ENCODE measurements around the gene SEPTIN1.

The SEPTIN1 gene

GRCh38 chr16:30382111-30382881 is at the start of gene SEPTIN1:
Gene SEPTIN1 (minus strand): TSS chr16:30382561. CDS start chr16:30382542, 19 bp downstream.
- H3K9ac ChIP-seq (ENCODE audit: low read length): peak within 1 kb of the TSS; percentile 94
- H3K36me3 ChIP-seq (ENCODE audit: insufficient read depth, low read length): peaks cover 14% of the 10 kb centered on the region; the same call in 1 of the 2 replicates
- H3K9me3 ChIP-seq (ENCODE audit: low read length): no peaks in the 10 kb centered on the region
- peak within 1 kb of the TSS; percentile 91 for H3K27ac ChIP-seq (ENCODE audit: low read depth, low read length, poor library complexity, severe bottlenecking)
- no peaks in the 10 kb centered on the region for H4K20me1 ChIP-seq (ENCODE audit: insufficient read depth, low read length)
- no peaks in the 10 kb centered on the region for H3K27me3 ChIP-seq (ENCODE audit: insufficient read depth, low read length)
- peaks cover 11% of the 10 kb centered on the region; the same call in 1 of the 2 replicates for H3F3A ChIP-seq (ENCODE audit: insufficient read depth, low read length)
- H2AFZ ChIP-seq (ENCODE audit: low read length): no peak within 1 kb of the TSS
- TF ChIP-seq EZH2 (IDR thresholded peaks at IDR 0.05; ENCODE audit: borderline replicate concordance, low read length) (no peak), CTCF (IDR thresholded peaks at IDR 0.05; ENCODE audit: low read length) (no peak)
- H3K79me2 ChIP-seq (ENCODE audit: insufficient read depth, low read length): peaks cover 8% of the 10 kb centered on the region; the same call in 1 of the 2 replicates
- peaks cover 59% of the 10 kb centered on the region for H3K4me1 ChIP-seq (ENCODE audit: insufficient read depth, low read length, severe bottlenecking)
- H3K4me2 ChIP-seq (ENCODE audit: low read length): peak within 1 kb of the TSS; percentile 95
- no peaks in the 10 kb centered on the region for H3K9me2 ChIP-seq (ENCODE audit: low read depth, low read length)
- peak within 1 kb of the TSS; percentile 92 for H3K4me3 ChIP-seq (ENCODE audit: low read depth, low read length, poor library complexity, severe bottlenecking)

- Histone ChIP-seq H3K9ac (ENCODE audit: low read length) (peak overlapping the region; percentile 17), H3K36me3 (ENCODE audit: insufficient read depth, low read length) (peaks cover 26% of the 10 kb centered on the region), H3K4me2 (ENCODE audit: low read length) (peak overlapping the region; percentile 48), H4K20me1 (ENCODE audit: insufficient read depth, low read length) (no peaks in the 10 kb centered on the region), H3K9me3 (ENCODE audit: low read length) (no peaks in the 10 kb centered on the region), H3K4me1 (ENCODE audit: insufficient read depth, low read length, severe bottlenecking) (peaks cover 21% of the 10 kb centered on the region), H3K27me3 (ENCODE audit: insufficient read depth, low read length) (no peaks in the 10 kb centered on the region), H2AFZ (ENCODE audit: low read length) (peak overlapping the region; percentile 42; the same call in 1 of the 2 replicates), H3F3A (ENCODE audit: insufficient read depth, low read length) (no peaks in the 10 kb centered on the region), H3K27ac (ENCODE audit: low read depth, low read length, poor library complexity, severe bottlenecking) (peak overlapping the region; percentile 52), H3K79me2 (ENCODE audit: insufficient read depth, low read length) (peaks cover 18% of the 10 kb centered on the region), H3K9me2 (ENCODE audit: low read depth, low read length) (no peaks in the 10 kb centered on the region), H3K4me3 (ENCODE audit: low read depth, low read length, poor library complexity, severe bottlenecking) (peak overlapping the region; percentile 15)
- TF ChIP-seq CTCF (IDR thresholded peaks at IDR 0.05; ENCODE audit: low read length) (peak; percentile 44; the same call in 1 of the 2 replicates), EZH2 (IDR thresholded peaks at IDR 0.05; ENCODE audit: borderline replicate concordance, low read length) (no peak)
These were observed 48.1 kb upstream of the SEPTIN1 start for GRCh38 chr16:30430428-30430970.

GRCh38 chr16:30429678-30430427 is 47.5 kb upstream of the SEPTIN1 start, which contains the start of gene DCTPP1:
Gene DCTPP1 (minus strand): TSS chr16:30430030. CDS start chr16:30429980, 50 bp downstream.
- Histone ChIP-seq H3K4me3 (ENCODE audit: low read depth, low read length, poor library complexity, severe bottlenecking) (peak within 1 kb of the TSS; percentile 90), H3K27me3 (ENCODE audit: insufficient read depth, low read length) (no peaks in the 10 kb centered on the region), H3K4me2 (ENCODE audit: low read length) (peak within 1 kb of the TSS; percentile 84), H3F3A (ENCODE audit: insufficient read depth, low read length) (no peaks in the 10 kb centered on the region), H2AFZ (ENCODE audit: low read length) (peak within 1 kb of the TSS; percentile 42; the same call in 1 of the 2 replicates), H4K20me1 (ENCODE audit: insufficient read depth, low read length) (no peaks in the 10 kb centered on the region), H3K4me1 (ENCODE audit: insufficient read depth, low read length, severe bottlenecking) (peaks cover 21% of the 10 kb centered on the region), H3K9me2 (ENCODE audit: low read depth, low read length) (no peaks in the 10 kb centered on the region), H3K79me2 (ENCODE audit: insufficient read depth, low read length) (peaks cover 18% of the 10 kb centered on the region), H3K36me3 (ENCODE audit: insufficient read depth, low read length) (peaks cover 28% of the 10 kb centered on the region), H3K27ac (ENCODE audit: low read depth, low read length, poor library complexity, severe bottlenecking) (peak within 1 kb of the TSS; percentile 64), H3K9me3 (ENCODE audit: low read length) (no peaks in the 10 kb centered on the region), H3K9ac (ENCODE audit: low read length) (peak within 1 kb of the TSS; percentile 85)
- TF ChIP-seq CTCF (IDR thresholded peaks at IDR 0.05; ENCODE audit: low read length) (peak; percentile 94), EZH2 (IDR thresholded peaks at IDR 0.05; ENCODE audit: borderline replicate concordance, low read length) (no peak)

Data from OCI-LY1 (cell line).